ENCODE results near the gene PLEKHG2. TPM values are rescaled to one million over a fixed set of nuclear protein-coding genes. Genes with fewer than 3 reads are reported as not detected.

Gene PLEKHG2
- total and polyA plus RNA-seq, 12 donors, result 3.6 to 44.8 (median 17.1) TPM

DNA sequence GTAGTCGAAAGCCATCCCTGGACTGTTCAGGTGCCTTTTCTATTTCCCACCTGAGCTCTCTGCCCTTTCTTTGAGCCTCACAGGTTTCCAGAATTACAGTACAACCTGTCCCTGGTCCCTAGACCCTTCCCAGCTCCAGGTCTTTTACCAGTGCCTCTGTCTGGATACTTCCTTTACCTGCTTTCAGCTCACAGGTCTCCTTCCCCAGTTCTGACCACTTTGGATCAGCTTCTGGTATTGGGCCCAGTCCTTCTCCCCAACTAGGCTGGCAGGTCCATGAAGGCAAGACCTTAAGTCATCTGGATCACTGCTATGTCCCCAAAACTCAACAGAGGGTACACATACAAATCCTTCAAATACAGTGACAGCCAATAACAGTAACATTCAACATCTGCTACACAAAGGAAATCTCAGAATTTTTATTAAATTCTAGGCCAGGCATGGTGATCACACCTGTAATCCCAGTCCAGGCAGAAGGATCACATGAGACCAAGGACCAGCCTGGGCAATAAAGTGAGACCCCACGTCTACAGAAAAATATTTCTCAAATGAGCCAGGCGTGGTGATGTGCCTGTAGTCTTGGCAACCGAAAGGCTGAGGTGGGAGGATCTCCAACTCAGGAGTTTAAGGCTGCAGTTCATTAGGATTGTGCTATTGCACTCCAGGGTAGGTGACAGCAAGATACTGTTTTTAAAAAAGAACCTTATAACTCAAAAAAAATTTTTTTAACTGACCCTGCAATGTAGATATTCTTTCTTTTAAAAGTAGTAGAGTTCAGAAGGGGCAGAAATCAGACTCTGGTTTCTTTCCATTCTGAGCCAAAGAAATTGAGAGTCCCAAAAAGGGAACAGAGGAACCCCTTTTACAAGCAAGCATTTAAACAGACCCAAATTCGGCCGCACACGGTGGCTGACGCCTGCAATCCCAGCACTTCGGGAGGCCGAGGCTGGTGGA, 21.9 kb downstream of the PLEKHG2 start:
- intact Hi-C loops (cut with DNase I), result loop anchor here in 1 of 2 donors (10.0 kb wide), 1 partner anchor 240 kb away; no protein-coding TSS in a partner anchor
- H3K9me3 ChIP-seq (replicated peaks in 1 of 3), result no peaks in the 10 kb centered on the region
- H3K4me1 ChIP-seq (replicated peaks in 1 of 2), result peaks cover 18 to 22% of the 10 kb centered on the region in 2 donors
- WGBS, 4 donors, result 44 to 57% (median 54%) methylated on average over 8 to 10 of the region's 10 CpGs
- peaks cover 0 to 31% of the 10 kb centered on the region in 2 donors for H3K36me3 ChIP-seq (replicated peaks in 1 of 2)
- H3K27ac ChIP-seq, result no peak overlapping the region
- peak overlapping the region in 1 of 4 donors; percentile 95 for H3K4me3 ChIP-seq
- TF ChIP-seq, protein P1, sequence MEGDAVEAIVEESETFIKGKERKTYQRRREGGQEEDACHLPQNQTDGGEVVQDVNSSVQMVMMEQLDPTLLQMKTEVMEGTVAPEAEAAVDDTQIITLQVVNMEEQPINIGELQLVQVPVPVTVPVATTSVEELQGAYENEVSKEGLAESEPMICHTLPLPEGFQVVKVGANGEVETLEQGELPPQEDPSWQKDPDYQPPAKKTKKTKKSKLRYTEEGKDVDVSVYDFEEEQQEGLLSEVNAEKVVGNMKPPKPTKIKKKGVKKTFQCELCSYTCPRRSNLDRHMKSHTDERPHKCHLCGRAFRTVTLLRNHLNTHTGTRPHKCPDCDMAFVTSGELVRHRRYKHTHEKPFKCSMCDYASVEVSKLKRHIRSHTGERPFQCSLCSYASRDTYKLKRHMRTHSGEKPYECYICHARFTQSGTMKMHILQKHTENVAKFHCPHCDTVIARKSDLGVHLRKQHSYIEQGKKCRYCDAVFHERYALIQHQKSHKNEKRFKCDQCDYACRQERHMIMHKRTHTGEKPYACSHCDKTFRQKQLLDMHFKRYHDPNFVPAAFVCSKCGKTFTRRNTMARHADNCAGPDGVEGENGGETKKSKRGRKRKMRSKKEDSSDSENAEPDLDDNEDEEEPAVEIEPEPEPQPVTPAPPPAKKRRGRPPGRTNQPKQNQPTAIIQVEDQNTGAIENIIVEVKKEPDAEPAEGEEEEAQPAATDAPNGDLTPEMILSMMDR (IDR thresholded peaks at IDR 0.05), result no peak
- no peak for TF ChIP-seq POLR2A (IDR thresholded peaks at IDR 0.05)
- DNase-seq, result no peak
- no peaks in the 10 kb centered on the region for H3K27me3 ChIP-seq

DNA sequence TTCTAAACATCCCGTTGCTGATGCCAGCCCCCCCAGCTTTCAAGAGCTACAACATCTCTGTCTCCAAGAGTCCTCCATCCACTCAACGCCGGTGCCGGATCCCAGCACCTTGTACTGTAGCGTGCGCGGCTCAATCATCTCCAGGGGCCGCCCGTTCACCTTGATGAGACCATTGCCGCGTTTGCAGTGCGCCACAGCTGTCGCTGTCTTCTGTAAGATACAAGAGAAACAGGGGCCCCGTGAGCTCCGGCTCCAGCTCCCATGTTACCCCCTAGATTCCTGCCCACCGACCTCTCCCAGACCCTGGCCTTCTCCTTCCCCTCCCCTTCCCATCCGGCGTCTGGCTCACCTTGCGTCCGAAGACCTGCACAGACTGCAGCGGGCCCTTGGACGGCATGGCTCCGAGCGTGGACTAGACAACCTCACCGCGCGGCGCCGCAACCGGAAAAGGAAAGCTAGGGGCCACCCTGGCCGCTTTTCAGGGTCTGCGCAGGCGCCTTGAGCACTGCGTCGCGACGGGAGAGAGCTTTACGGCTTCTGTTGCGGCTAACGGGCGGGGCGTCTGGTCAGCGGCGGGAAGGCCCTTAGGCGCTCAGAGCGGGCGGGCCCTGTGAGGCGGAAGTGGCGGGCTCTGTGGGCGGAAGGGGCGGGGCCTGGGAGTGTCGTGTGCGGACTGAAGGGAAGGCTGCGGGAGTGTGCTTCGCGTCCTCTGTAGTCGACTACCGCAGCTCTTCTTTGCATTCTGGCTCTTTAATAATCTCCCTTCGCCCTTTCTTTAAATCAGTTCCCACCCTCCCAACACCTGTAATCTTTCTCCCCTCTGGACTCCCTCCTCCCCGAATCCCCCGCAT, 23.3 kb downstream of the PLEKHG2 start, which contains the start of gene RPS16:
RPS16 (minus strand) TSS at position 451 of the 851 bp plus-strand sequence; CDS start at position 397, 54 bp downstream.
- no peaks in the 10 kb centered on the region for H3K27me3 ChIP-seq
- H3K27ac ChIP-seq, result peak within 1 kb of the TSS; percentile 35 to 90 (median 80)
- peaks cover 18 to 22% of the 10 kb centered on the region in 2 donors for H3K4me1 ChIP-seq (replicated peaks in 1 of 2)
- DNase-seq, result peak; percentile 98 to 99 (median 99)
- TF ChIP-seq, protein P1 (IDR thresholded peaks at IDR 0.05), result peak in 1 of 6 experiments; percentile 5
- TF ChIP-seq POLR2A (IDR thresholded peaks at IDR 0.05), result peak; percentile 88 to 97
- peak within 1 kb of the TSS; percentile 70 to 95 (median 83) for H3K4me3 ChIP-seq
- WGBS, 4 donors, result 0% methylated on average over 27 to 61 of the region's 61 CpGs
- H3K9me3 ChIP-seq (replicated peaks in 1 of 3), result no peaks in the 10 kb centered on the region
- intact Hi-C loops (cut with DNase I), result loop anchor here in 1 of 2 donors (10.0 kb wide), 1 partner anchor 239 kb away; no protein-coding TSS in a partner anchor
- peaks cover 0 to 31% of the 10 kb centered on the region in 2 donors for H3K36me3 ChIP-seq (replicated peaks in 1 of 2)

- H3K9me3 ChIP-seq (replicated peaks in 1 of 3), result no peaks in the 10 kb centered on the region
- peak overlapping the region; percentile 35 to 90 (median 61) for H3K27ac ChIP-seq
- no peaks in the 10 kb centered on the region for H3K27me3 ChIP-seq
- intact Hi-C loops (cut with DNase I), result loop anchor here in 1 of 2 donors (10.0 kb wide), 1 partner anchor 238 kb away; no protein-coding TSS in a partner anchor
- peak overlapping the region in 2 of 4 donors; percentile 35 to 95 for H3K4me3 ChIP-seq
- WGBS, 4 donors, result 1 to 4% (median 2%) methylated on average over 2 of the region's 2 CpGs
- DNase-seq, result no peak
- peaks cover 0 to 31% of the 10 kb centered on the region in 2 donors for H3K36me3 ChIP-seq (replicated peaks in 1 of 2)
- peaks cover 18 to 22% of the 10 kb centered on the region in 2 donors for H3K4me1 ChIP-seq (replicated peaks in 1 of 2)
- TF ChIP-seq, protein P1 (IDR thresholded peaks at IDR 0.05), result no peak
- no peak for TF ChIP-seq POLR2A (IDR thresholded peaks at IDR 0.05)
These were observed 23.9 kb downstream of the PLEKHG2 start for GRCh38 chr19:39436350-39436716.
